OCI-LY7 (cell line): ENCODE measurements around the gene NAALADL2.

Experiments used
- CTCF ChIP-seq: fragments of 200-600 bp; sonication (generic); conservative IDR thresholded peaks from 2 replicates; pipeline ENCODE4 v1.5.1; 2014; ENCODE audit warnings: mild to moderate bottlenecking, antibody characterized with exemption, low read length, moderate library complexity, mixed read lengths
- EZH2phosphoT487 ChIP-seq: fragments of 200-600 bp; sonication (generic); IDR thresholded peaks from 2 replicates; pipeline ENCODE4 v1.6.1; 2018; ENCODE audit warnings: low read depth, borderline replicate concordance, mild to moderate bottlenecking, mixed run types, antibody characterized with exemption, low read length, moderate library complexity, mixed read lengths

DNA sequence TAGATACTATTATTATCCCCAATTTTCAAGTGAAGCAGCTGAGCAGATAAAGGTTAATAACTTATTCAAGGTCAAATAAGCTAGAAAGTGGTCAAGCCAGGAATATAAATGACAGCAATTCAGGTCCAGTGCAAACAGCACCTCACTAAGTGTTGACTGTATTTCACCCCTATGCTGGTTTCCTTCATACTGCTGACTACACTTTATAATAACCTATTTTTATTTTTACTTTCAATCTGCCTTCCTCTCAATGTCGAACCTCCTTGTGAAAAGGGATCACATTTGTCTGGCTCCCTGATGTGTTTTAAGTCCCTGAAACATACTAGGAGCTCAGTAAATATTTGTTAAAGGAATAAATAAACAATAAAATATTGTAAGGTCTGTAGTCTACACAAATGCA, 146.1 kb downstream of the NAALADL2 start:
- TF ChIP-seq CTCF: no peak
- TF ChIP-seq EZH2phosphoT487: no peak
